ENCODE results near the gene WIPI1.
"Not testable (repeated sequence)": the region's sequence is repeated elsewhere in the genome, so short reads cannot be mapped to it uniquely, and the experiment has no call there.

The WIPI1 gene

GRCh38 chr17:68437979-68438822, 19.1 kb downstream of the WIPI1 start:
- no peak for DNase-seq (ENCODE audit: low read depth)

- peak; percentile 77 for DNase-seq (ENCODE audit: low read depth)
Observed at GRCh38 chr17:68435876-68436842, 21.1 kb downstream of the WIPI1 start.

- DNase-seq (ENCODE audit: low read depth) = no peak
Observed at GRCh38 chr17:68435361-68435760, 21.9 kb downstream of the WIPI1 start.

- no peak for DNase-seq (ENCODE audit: low read depth)
Observed at GRCh38 chr17:68433911-68434508, 23.3 kb downstream of the WIPI1 start.

- no peak for DNase-seq (ENCODE audit: low read depth)
Observed at GRCh38 chr17:68433211-68433610, 24.1 kb downstream of the WIPI1 start.

- no peak for DNase-seq (ENCODE audit: low read depth)
Observed at GRCh38 chr17:68432086-68432864, 25.0 kb downstream of the WIPI1 start.

GRCh38 chr17:68431661-68432071, 25.6 kb downstream of the WIPI1 start:
- peak; percentile 39 for DNase-seq (ENCODE audit: low read depth)

GRCh38 chr17:68431045-68431608, 26.2 kb downstream of the WIPI1 start:
- DNase-seq (ENCODE audit: low read depth) = no peak

GRCh38 chr17:68429881-68430280, 27.4 kb downstream of the WIPI1 start:
- DNase-seq (ENCODE audit: low read depth) = no peak

GRCh38 chr17:68428498-68429172, 28.7 kb downstream of the WIPI1 start:
- no peak for DNase-seq (ENCODE audit: low read depth)

GRCh38 chr17:68427575-68427974, 29.7 kb downstream of the WIPI1 start:
- no peak for DNase-seq (ENCODE audit: low read depth)

- no peak for DNase-seq (ENCODE audit: low read depth)
Observed at GRCh38 chr17:68425979-68426378, 31.3 kb downstream of the WIPI1 start.

GRCh38 chr17:68424861-68425260, 32.4 kb downstream of the WIPI1 start:
- DNase-seq (ENCODE audit: low read depth) = no peak

- DNase-seq (ENCODE audit: low read depth) = no peak
Observed at GRCh38 chr17:68424203-68424602, 33.1 kb downstream of the WIPI1 start.

- no peak for DNase-seq (ENCODE audit: low read depth)
Observed at GRCh38 chr17:68423251-68423650, 34.0 kb downstream of the WIPI1 start.

GRCh38 chr17:68422821-68423220, 34.5 kb downstream of the WIPI1 start:
- DNase-seq (ENCODE audit: low read depth) = no peak

- no peak for DNase-seq (ENCODE audit: low read depth)
Observed at GRCh38 chr17:68421486-68421885, 35.8 kb downstream of the WIPI1 start.

GRCh38 chr17:68420065-68420464, 37.2 kb downstream of the WIPI1 start:
- DNase-seq (ENCODE audit: low read depth) = no peak

GRCh38 chr17:68418876-68419275, 38.4 kb downstream of the WIPI1 start:
- DNase-seq (ENCODE audit: low read depth) = no peak

- no peak for DNase-seq (ENCODE audit: low read depth)
Observed at GRCh38 chr17:68417317-68417716, 40.0 kb downstream of the WIPI1 start.

GRCh38 chr17:68414901-68415300, 42.4 kb downstream of the WIPI1 start:
- not testable (repeated sequence) for DNase-seq (ENCODE audit: low read depth)
